Measurements from ENCODE around the gene PPDPF.

DNA sequence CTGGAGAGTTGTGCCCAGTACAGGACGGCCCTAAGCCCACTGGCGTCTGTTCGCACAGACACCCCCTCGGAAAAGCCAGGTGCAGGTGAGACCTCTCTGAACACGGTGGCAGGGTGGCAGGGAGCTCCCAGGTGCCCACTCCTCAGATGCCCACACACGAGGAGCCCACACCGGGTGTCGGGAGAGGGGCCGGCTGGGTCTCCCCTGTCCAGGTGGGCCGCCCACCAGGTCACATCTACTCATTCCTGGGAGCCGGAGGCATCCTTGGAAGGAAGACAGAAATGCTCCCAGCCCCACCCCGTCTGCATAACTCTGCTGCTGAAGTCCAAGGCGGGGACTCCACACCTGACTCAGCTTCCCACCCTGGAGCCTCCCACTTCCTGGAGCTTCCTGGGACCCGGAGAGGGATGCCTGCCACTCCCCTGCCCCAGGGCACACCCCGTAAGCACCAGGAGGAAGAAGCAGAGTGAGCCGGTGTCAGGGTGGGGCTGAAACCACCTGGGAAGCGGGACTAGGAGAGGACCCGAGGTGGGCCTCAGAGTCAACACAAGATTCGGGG, 24.5 kb downstream of the PPDPF start:
- TF ChIP-seq, protein P1, sequence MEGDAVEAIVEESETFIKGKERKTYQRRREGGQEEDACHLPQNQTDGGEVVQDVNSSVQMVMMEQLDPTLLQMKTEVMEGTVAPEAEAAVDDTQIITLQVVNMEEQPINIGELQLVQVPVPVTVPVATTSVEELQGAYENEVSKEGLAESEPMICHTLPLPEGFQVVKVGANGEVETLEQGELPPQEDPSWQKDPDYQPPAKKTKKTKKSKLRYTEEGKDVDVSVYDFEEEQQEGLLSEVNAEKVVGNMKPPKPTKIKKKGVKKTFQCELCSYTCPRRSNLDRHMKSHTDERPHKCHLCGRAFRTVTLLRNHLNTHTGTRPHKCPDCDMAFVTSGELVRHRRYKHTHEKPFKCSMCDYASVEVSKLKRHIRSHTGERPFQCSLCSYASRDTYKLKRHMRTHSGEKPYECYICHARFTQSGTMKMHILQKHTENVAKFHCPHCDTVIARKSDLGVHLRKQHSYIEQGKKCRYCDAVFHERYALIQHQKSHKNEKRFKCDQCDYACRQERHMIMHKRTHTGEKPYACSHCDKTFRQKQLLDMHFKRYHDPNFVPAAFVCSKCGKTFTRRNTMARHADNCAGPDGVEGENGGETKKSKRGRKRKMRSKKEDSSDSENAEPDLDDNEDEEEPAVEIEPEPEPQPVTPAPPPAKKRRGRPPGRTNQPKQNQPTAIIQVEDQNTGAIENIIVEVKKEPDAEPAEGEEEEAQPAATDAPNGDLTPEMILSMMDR (IDR thresholded peaks at IDR 0.05; ENCODE audit: low read length): no peak
- TF ChIP-seq EZH2 (optimal IDR thresholded peaks at IDR 0.05; ENCODE audit: low read depth, low read length) (no peak), EZH2phosphoT487 (IDR thresholded peaks at IDR 0.05; ENCODE audit: low read length) (no peak)

All from MM.1S (cell line).